HG03457 (cell line): ENCODE measurements around the gene NEK10.

Experiments
- ATAC-seq: cut with Tn5 transposase; IDR thresholded peaks from one replicate; pipeline ENCODE4 v1.9.1; 2021; ENCODE audit warnings: moderate number of reproducible peaks; ENCODE audit not compliant: unreplicated experiment

The NEK10 gene

DNA sequence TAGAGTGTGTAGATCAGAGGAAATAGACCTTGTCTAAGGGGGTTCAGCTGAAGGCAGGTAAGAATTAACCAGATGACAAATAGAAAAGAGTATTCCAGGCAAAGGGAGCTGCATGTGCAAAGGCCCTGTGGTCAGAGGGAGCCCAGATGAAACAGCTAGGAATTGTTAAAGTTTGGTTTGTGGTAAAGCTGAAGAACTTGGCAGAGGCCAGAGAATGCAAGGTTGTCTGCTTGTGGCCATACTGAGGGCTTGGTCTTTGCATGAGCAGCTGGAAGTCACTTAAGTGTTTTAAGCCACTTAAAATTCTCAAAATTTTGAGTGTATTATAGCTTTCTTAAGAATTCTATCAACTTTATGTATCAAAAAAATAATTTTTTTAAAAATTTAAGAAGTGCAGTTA lies 116.5 kb downstream of the NEK10 start:
- ATAC-seq = no peak

GRCh38 chr3:27244374-27244773 lies 124.8 kb downstream of the NEK10 start:
- no peak for ATAC-seq

GRCh38 chr3:27239951-27240350 lies 129.2 kb downstream of the NEK10 start:
- no peak for ATAC-seq

GRCh38 chr3:27228805-27229204 lies 140.4 kb downstream of the NEK10 start:
- ATAC-seq = no peak

DNA sequence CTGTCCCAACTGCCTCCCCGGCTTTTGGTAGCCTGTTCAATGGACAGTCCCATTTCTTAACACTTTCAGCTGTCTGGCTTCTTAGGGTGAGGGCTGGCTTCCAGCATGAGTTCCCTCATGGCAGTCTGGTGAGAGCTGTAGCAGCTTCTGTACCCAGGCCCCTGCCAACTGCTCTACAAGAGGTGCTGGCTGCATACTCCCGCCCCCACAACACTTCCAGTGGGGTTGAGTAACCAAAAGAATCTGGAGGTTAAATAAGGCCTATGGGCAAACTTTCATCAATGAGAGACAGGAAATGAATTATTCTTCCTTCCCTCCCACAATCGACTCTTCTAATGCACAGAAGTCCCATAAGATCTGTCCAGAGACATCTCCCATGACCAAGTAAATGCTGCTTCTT lies 145.0 kb downstream of the NEK10 start:
- no peak for ATAC-seq

DNA sequence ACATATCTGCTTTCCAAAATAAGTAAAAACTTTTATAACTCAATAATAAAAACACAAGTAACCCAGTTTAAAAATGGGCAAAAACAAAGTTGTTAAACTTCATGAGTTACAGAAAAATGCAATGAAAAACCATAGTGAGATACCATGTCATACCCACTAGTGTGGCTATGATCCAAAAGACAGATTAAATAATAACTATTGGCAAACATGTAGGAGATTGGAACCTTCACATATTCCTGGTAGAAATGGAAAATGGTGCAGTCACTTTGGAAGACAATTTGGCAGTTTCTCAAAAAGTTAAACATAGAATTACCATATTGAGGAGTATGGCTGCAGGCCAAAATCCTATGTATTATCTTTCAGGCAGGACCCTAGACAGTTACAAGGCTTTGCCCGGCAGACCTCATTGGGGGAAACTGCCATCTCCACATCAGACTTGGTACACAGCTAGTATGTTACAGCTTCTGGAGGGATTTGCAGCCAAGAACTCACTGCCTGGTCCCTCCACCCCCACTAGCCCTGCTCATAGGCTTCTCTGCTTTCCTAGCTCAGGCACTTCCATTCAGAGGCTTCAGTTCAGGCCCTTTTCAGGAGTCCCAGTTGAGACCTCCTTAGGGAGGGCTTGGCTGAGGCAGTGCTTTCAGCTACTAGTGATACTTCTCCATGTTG lies 147.8 kb downstream of the NEK10 start:
- no peak for ATAC-seq

- no peak for ATAC-seq
Observed at GRCh38 chr3:27220166-27220565, 149.0 kb downstream of the NEK10 start.

GRCh38 chr3:27219127-27219845 lies 149.9 kb downstream of the NEK10 start:
- no peak for ATAC-seq

GRCh38 chr3:27216955-27217552 lies 152.1 kb downstream of the NEK10 start:
- ATAC-seq = no peak

DNA sequence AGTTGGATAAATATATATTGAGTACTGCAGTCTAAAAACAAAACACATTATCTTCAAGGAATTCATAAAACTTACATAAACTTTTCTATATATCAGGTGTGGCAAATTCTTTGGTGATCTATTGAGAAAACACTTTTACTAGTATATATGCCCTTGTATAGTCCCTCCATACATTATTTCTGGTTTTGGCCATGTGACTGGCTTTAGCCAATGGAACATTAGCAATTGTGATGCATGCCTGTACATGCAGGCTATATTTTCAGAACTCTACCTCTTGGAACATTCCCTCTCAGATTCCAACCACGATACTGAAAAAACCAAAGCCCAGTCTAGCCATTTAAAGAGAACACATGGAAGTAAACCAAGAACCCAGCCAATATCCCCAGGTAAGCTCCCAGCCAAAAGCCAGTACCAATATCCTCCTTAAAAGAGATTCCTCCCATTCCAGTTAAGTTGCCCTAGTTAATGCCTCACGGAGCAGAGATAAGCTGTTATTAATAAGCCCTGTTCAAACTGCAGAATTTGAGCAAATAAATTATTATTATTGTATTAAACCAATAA lies 152.8 kb downstream of the NEK10 start:
- no peak for ATAC-seq

DNA sequence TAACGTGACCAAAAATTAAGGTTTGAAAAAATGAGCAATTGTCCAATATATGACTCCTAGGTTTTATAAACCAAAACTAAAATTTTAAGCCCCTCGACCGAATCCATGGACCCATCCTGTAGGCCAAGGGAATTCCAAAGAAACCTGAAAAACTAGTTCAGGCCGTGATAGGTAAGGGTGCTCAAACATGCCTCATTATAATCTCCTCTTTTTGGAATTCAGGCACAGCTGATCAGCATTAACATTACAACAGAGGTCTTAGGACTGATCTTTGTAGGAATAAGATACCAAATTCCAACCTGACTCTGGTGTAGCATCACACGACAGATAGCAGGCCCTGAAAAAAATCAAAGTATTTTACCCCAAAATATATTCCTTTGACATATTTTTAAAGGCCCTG lies 155.7 kb downstream of the NEK10 start:
- ATAC-seq = no peak

DNA sequence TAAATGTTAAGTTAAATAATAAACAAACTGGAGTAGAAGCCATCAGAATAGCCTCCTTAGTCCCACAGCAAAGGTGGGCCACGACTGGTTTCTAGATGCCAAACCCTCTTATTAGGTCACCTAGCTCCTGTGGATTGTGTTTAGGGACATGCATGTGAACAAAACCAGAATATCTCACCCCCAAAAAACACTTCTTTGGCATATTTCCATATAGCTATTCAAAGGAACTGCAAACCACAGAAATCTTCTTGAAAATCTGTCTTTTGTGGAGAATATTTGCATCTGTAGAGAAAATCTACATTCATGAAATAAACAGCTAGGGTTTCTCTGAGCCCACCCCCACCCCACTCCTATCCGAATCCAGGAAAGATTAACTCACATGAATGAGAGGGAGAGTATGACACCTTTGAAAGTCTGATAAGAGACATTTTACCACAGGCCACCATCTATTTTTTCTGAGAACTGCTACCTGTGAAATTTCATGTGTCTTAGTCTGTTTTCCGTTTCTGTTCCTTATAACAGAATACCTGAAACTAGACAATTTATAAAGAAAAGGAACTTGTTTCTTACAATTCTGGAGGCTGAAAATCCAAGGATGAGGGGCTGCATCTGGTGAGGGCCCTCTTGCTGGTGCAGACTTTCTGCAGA lies 159.4 kb downstream of the NEK10 start:
- ATAC-seq = no peak

GRCh38 chr3:27208961-27209616 lies 160.1 kb downstream of the NEK10 start:
- ATAC-seq = no peak

DNA sequence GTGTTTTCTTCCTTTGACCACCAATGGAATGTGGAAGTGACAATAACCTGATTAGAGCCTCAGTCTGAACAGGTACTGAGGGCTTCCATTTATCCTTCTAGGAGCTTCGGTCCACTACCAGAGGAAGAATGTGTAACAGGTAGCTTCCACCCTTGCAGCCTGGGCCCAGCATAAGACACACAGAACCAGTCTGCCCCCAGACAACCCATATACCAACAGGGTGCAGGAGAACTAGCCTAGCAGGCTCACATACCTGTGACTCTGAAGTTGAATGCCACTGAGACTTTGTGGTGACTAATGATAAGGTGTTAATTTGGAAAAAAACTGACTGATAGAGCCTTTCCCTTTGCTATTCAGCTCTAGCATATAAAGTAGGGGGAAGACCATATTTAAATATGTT lies 166.2 kb downstream of the NEK10 start:
- ATAC-seq = no peak

GRCh38 chr3:27201492-27201891 lies 167.7 kb downstream of the NEK10 start:
- no peak for ATAC-seq

GRCh38 chr3:27200721-27201489 lies 168.3 kb downstream of the NEK10 start:
- no peak for ATAC-seq

- no peak for ATAC-seq
Observed at GRCh38 chr3:27194861-27195483, 174.2 kb downstream of the NEK10 start.

GRCh38 chr3:27193056-27193455 lies 176.1 kb downstream of the NEK10 start:
- ATAC-seq = no peak

DNA sequence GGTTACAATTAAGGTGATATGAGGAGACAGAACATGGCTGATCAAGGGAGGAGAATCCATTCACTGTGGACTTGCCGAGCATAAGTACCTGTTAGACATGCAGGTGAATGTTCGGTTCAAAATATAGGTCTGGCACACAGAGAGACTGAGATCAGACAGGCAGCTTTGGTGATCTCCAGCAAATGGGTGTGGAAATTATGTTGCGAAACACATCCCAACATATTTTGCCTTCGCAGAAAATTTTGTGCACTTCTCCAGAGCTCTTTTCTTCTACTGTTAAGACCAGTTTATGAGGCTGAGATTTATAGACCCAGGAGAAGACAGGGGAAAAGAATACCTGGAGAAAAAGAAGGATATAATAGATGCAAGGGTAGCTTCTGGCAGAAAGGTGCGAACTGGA lies 183.2 kb downstream of the NEK10 start:
- no peak for ATAC-seq
